Measurements from ENCODE around the gene TENM4.
A peak's percentile ranks its signal among the peaks of the same experiment; 100 is the strongest.

The TENM4 gene

GRCh38 chr11:79342686-79343085 is 98.1 kb downstream of the TENM4 start:
- no peak for DNase-seq (ENCODE audit: low spot score)

- DNase-seq (ENCODE audit: low spot score) = no peak
Measured at GRCh38 chr11:79342236-79342635, 98.6 kb downstream of the TENM4 start.

- DNase-seq (ENCODE audit: low spot score) = no peak
Measured at GRCh38 chr11:79340535-79340934, 100.3 kb downstream of the TENM4 start.

GRCh38 chr11:79336797-79337517 is 103.9 kb downstream of the TENM4 start:
- DNase-seq (ENCODE audit: low spot score) = no peak

- DNase-seq (ENCODE audit: low spot score) = no peak
Measured at GRCh38 chr11:79335681-79336080, 105.1 kb downstream of the TENM4 start.

GRCh38 chr11:79333355-79333754 is 107.5 kb downstream of the TENM4 start:
- DNase-seq (ENCODE audit: low spot score) = no peak

GRCh38 chr11:79332017-79332416 is 108.8 kb downstream of the TENM4 start:
- no peak for DNase-seq (ENCODE audit: low spot score)

GRCh38 chr11:79331203-79331901 is 109.5 kb downstream of the TENM4 start:
- DNase-seq (ENCODE audit: low spot score) = no peak

GRCh38 chr11:79330651-79331050 is 110.2 kb downstream of the TENM4 start:
- DNase-seq (ENCODE audit: low spot score) = no peak

- no peak for DNase-seq (ENCODE audit: low spot score)
Measured at GRCh38 chr11:79329561-79329960, 111.3 kb downstream of the TENM4 start.

- DNase-seq (ENCODE audit: low spot score) = no peak
Measured at GRCh38 chr11:79328402-79328801, 112.4 kb downstream of the TENM4 start.

- no peak for DNase-seq (ENCODE audit: low spot score)
Measured at GRCh38 chr11:79325851-79326250, 115.0 kb downstream of the TENM4 start.

GRCh38 chr11:79321263-79321662 is 119.6 kb downstream of the TENM4 start:
- no peak for DNase-seq (ENCODE audit: low spot score)

- peak; percentile 33 for DNase-seq (ENCODE audit: low spot score)
Measured at GRCh38 chr11:79314906-79315689, 125.7 kb downstream of the TENM4 start.

- no peak for DNase-seq (ENCODE audit: low spot score)
Measured at GRCh38 chr11:79313530-79313913, 127.3 kb downstream of the TENM4 start.

- no peak for DNase-seq (ENCODE audit: low spot score)
Measured at GRCh38 chr11:79312617-79313529, 128.0 kb downstream of the TENM4 start.

GRCh38 chr11:79311461-79311860 is 129.4 kb downstream of the TENM4 start:
- no peak for DNase-seq (ENCODE audit: low spot score)

- DNase-seq (ENCODE audit: low spot score) = no peak
Measured at GRCh38 chr11:79309407-79309806, 131.4 kb downstream of the TENM4 start.

- no peak for DNase-seq (ENCODE audit: low spot score)
Measured at GRCh38 chr11:79308429-79308828, 132.4 kb downstream of the TENM4 start.

- no peak for DNase-seq (ENCODE audit: low spot score)
Measured at GRCh38 chr11:79304599-79305212, 136.1 kb downstream of the TENM4 start.

- no peak for DNase-seq (ENCODE audit: low spot score)
Measured at GRCh38 chr11:79296141-79296540, 144.7 kb downstream of the TENM4 start.
